ENCODE measurements around the gene COPB1.

COPB1 gene

GRCh38 chr11:14418801-14419417, 80.7 kb downstream of the COPB1 start:
- Histone ChIP-seq H3K4me1 (ENCODE audit: control insufficient read depth, insufficient read depth, low read length) (peaks cover 19% of the 10 kb centered on the region), H3K36me3 (ENCODE audit: control insufficient read depth, insufficient read depth, low read length) (no peaks in the 10 kb centered on the region), H3K27ac (ENCODE audit: low read depth, low read length) (no peak overlapping the region), H3K4me3 (ENCODE audit: low read length) (no peak overlapping the region), H3K9ac (ENCODE audit: low read length) (no peak overlapping the region), H3K27me3 (ENCODE audit: control insufficient read depth, insufficient read depth, low read length) (no peaks in the 10 kb centered on the region)

DNA sequence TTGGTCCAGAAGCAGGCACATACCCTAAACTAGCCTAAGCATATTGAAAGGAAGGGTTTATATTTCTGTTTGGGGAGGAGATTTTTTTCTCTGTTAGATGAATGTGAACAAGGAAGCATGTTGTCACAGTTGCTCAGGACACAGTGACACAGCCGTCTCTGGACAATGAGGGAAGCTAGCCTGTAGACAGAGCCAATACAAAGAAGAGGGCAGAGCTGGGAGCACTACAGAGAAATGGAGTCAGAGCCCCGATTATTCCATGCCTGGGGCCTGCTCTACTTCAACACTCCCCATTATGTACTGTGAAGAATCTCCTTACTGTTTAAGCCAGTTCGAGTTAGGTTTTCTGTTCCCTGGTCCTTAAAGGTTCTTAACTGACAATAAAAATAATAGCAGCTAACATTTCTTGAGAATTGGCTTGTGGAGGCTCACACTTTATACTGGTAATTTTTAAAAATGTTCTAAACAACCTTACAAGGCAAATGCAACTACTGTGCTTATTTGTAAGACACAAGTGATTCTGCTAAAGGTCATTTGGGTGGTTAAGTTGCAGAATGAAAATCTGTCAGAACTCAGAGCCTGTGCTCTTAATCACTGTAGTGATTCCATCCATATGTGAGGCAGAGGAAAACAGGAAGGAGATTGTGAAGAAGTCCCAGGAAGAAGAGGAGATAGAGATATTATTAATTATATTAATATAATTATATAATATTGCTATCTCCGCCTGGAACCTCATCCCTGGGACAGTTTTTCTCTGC, 81.8 kb downstream of the COPB1 start:
- no peak overlapping the region for H3K4me3 ChIP-seq (ENCODE audit: low read length)
- no peak overlapping the region for H3K9ac ChIP-seq (ENCODE audit: low read length)
- H3K27me3 ChIP-seq (ENCODE audit: control insufficient read depth, insufficient read depth, low read length) = no peaks in the 10 kb centered on the region
- peaks cover 17% of the 10 kb centered on the region for H3K4me1 ChIP-seq (ENCODE audit: control insufficient read depth, insufficient read depth, low read length)
- no peaks in the 10 kb centered on the region for H3K36me3 ChIP-seq (ENCODE audit: control insufficient read depth, insufficient read depth, low read length)
- peak overlapping the region; percentile 57 for H3K27ac ChIP-seq (ENCODE audit: low read depth, low read length)

- no peak overlapping the region for H3K4me3 ChIP-seq (ENCODE audit: low read length)
- H3K4me1 ChIP-seq (ENCODE audit: control insufficient read depth, insufficient read depth, low read length) = peaks cover 12% of the 10 kb centered on the region
- H3K9ac ChIP-seq (ENCODE audit: low read length) = no peak overlapping the region
- H3K27ac ChIP-seq (ENCODE audit: low read depth, low read length) = peak overlapping the region; percentile 57
- no peaks in the 10 kb centered on the region for H3K27me3 ChIP-seq (ENCODE audit: control insufficient read depth, insufficient read depth, low read length)
- H3K36me3 ChIP-seq (ENCODE audit: control insufficient read depth, insufficient read depth, low read length) = no peaks in the 10 kb centered on the region
These were observed 82.4 kb downstream of the COPB1 start for GRCh38 chr11:14417186-14417585.

DNA sequence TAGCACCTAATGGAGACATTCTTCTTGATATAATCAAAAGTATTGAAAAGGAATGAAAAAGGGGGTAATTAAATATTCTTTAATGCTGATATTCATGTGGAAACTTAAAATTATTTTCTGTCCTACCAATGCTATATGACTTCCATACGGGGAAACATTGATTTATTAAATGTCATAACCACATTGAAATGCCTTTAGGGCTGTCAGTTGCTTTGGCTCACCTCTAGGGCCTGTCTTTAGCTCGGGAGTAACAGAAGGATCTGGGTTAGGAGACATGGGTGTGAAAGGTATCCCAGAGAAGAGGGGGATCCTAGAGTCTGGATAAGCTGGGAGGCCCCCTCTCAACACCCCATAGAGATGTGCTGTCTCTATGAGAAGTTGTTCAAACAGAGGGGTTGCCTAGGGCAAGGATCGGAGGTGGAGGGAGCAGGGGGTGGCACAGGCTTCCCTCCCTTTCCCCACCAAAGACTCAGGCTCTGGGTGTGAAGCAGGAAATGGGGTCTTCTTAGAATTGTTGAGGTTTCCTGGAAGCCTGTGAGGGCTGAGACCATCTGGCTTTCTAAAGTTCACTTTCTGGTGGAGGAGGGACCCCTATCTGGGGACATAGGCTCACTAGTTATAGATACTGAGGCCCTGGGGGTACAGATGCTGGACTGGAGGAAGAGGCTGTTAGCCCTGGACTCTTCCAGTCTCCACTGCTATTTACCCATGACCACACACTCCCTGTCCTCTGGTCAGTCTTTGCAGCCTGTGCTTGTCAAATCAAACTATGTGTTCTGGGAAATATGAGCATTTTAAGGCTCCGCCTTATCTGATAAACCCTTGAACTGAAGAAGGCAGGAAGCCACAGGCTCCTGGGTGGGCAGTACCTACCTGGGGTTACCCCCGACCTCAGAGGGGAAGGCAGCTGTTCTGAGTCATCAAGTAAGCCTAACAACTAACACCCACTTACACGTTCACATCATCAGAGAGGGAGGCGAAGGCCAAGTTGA, 84.8 kb downstream of the COPB1 start:
- H3K36me3 ChIP-seq (ENCODE audit: control insufficient read depth, insufficient read depth, low read length) = no peaks in the 10 kb centered on the region
- no peak overlapping the region for H3K4me3 ChIP-seq (ENCODE audit: low read length)
- no peak overlapping the region for H3K27ac ChIP-seq (ENCODE audit: low read depth, low read length)
- H3K4me1 ChIP-seq (ENCODE audit: control insufficient read depth, insufficient read depth, low read length) = peaks cover 9% of the 10 kb centered on the region
- no peaks in the 10 kb centered on the region for H3K27me3 ChIP-seq (ENCODE audit: control insufficient read depth, insufficient read depth, low read length)
- H3K9ac ChIP-seq (ENCODE audit: low read length) = no peak overlapping the region

DNA sequence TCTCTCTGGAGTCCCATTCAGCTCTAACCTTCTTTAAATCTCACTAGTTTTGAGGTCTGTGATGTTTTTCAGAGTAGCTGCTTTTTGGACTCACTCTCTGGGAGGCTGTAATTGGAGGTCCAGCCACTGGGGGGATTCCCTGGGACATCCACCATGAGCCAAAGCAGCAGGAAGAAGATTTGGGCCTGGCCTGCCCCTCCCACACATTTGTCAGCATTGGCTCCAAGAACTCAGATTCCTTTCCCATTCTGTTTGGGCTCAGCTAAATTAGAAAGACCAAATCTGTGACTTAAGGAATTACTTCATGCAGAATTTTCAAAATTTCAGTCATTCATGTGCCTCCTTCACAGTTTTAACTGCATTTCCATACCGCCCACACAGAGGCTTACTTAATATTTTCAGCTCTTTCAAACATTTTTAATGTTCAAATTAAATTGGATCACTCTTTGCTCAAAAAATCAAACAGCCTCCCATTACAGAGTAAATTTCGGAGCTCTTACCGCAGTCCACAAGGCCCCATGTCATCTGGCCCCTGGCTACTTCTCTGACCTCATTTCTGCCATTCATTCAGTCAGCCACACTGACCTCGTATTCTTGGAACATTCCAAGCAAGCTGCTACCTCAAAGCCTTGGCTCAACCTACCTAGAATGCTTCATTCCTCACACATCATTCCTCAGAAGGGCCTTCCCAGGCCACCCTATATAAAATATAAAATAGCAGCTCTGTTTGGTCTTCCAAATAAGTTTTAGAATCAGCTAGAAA, 86.1 kb downstream of the COPB1 start:
- Histone ChIP-seq H3K27me3 (ENCODE audit: control insufficient read depth, insufficient read depth, low read length) (no peaks in the 10 kb centered on the region), H3K27ac (ENCODE audit: low read depth, low read length) (no peak overlapping the region), H3K36me3 (ENCODE audit: control insufficient read depth, insufficient read depth, low read length) (no peaks in the 10 kb centered on the region), H3K9ac (ENCODE audit: low read length) (no peak overlapping the region), H3K4me3 (ENCODE audit: low read length) (no peak overlapping the region), H3K4me1 (ENCODE audit: control insufficient read depth, insufficient read depth, low read length) (peaks cover 9% of the 10 kb centered on the region)

GRCh38 chr11:14411818-14412217, 87.8 kb downstream of the COPB1 start:
- Histone ChIP-seq H3K27ac (ENCODE audit: low read depth, low read length) (no peak overlapping the region), H3K9ac (ENCODE audit: low read length) (no peak overlapping the region)

DNA sequence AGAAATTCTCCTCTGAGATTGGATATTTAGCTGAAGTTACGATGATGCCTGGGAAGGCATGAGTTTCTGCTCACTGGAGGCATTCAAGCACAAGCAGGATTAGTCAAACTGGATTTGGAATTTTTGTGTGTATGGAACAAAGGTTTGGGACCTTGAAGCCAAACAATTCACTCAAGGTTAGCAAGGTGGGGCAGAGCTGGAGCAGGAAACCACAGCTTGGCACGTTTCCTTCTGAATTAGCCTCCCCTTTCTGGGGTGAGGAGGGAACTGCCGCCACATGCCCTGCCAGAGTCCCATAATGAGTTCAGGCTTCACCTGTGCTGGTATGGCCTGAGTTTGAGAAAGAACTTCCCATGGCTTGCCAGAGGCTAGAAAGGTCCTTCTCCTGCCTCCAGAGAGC, 89.7 kb downstream of the COPB1 start:
- H3K4me3 ChIP-seq (ENCODE audit: low read length) = no peak overlapping the region
- H3K27me3 ChIP-seq (ENCODE audit: control insufficient read depth, insufficient read depth, low read length) = no peaks in the 10 kb centered on the region
- H3K4me1 ChIP-seq (ENCODE audit: control insufficient read depth, insufficient read depth, low read length) = no peaks in the 10 kb centered on the region
- no peak overlapping the region for H3K27ac ChIP-seq (ENCODE audit: low read depth, low read length)
- H3K36me3 ChIP-seq (ENCODE audit: control insufficient read depth, insufficient read depth, low read length) = no peaks in the 10 kb centered on the region
- no peak overlapping the region for H3K9ac ChIP-seq (ENCODE audit: low read length)

More at GRCh38 chr11:14411818-14412217, 87.8 kb downstream of the COPB1 start:
- Histone ChIP-seq H3K36me3 (ENCODE audit: control insufficient read depth, insufficient read depth, low read length) (no peaks in the 10 kb centered on the region), H3K27me3 (ENCODE audit: control insufficient read depth, insufficient read depth, low read length) (no peaks in the 10 kb centered on the region), H3K4me3 (ENCODE audit: low read length) (no peak overlapping the region), H3K4me1 (ENCODE audit: control insufficient read depth, insufficient read depth, low read length) (no peaks in the 10 kb centered on the region)

DNA sequence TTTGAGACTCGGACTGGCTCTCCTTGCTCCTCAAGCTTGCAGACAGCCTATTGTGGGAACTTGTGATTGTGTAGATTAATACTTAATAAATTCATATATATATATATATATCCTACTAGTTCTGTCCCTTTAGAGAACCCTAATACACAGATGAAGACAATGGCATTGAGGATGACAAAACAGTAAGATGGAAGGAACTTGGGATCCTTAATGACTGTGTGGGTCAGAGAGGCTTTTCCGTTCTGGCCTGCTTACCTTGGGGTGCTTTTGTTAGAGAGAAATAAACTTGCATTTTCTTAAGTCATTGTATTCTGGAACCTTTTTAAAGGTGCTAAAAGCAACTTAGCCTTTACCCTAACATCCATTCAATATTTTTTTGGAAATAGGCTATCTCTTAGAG, 91.0 kb downstream of the COPB1 start:
- no peaks in the 10 kb centered on the region for H3K36me3 ChIP-seq (ENCODE audit: control insufficient read depth, insufficient read depth, low read length)
- H3K4me1 ChIP-seq (ENCODE audit: control insufficient read depth, insufficient read depth, low read length) = no peaks in the 10 kb centered on the region
- no peak overlapping the region for H3K27ac ChIP-seq (ENCODE audit: low read depth, low read length)
- no peak overlapping the region for H3K4me3 ChIP-seq (ENCODE audit: low read length)
- no peaks in the 10 kb centered on the region for H3K27me3 ChIP-seq (ENCODE audit: control insufficient read depth, insufficient read depth, low read length)
- no peak overlapping the region for H3K9ac ChIP-seq (ENCODE audit: low read length)

All from rectal smooth muscle tissue (tissue), 1 donor.